ENCODE measurements around the gene EPHB1. TPM values are rescaled to one million over a fixed set of nuclear protein-coding genes. Genes with fewer than 3 reads are reported as not detected.

The EPHB1 gene
- total and polyA plus RNA-seq, 2 donors (not counting 3 experiments of a cell fraction or from before 2014, with no cell fraction given) = 1.3 to 5.2 TPM

GRCh38 chr3:135083756-135084155, 288.7 kb downstream of the EPHB1 start:
- H3K9me3 ChIP-seq (replicated peaks; ENCODE audit: control insufficient read depth, insufficient read depth, low read length) = no peaks in the 10 kb centered on the region
- DNase-seq (ENCODE audit: low read depth, low spot score) (no peak), FAIRE-seq (no peak)
- H3K36me3 ChIP-seq (ENCODE audit: control insufficient read depth in 2 of 2, extremely low read depth in 1 of 2, insufficient read depth in 2 of 2, low read length in 2 of 2) = no peaks in the 10 kb centered on the region
- H3K79me2 ChIP-seq (ENCODE audit: control insufficient read depth, insufficient read depth, low read length) = no peaks in the 10 kb centered on the region
- H3K27me3 ChIP-seq (ENCODE audit: control insufficient read depth in 2 of 2, insufficient read depth in 2 of 2, low read length in 2 of 2) = no peaks in the 10 kb centered on the region
- POLR2A ChIA-PET = no interaction called here
- TF ChIP-seq FOS (IDR thresholded peaks at IDR 0.05; ENCODE audit: borderline replicate concordance, insufficient read depth, low read length) (no peak), GATA2 (IDR thresholded peaks at IDR 0.05; ENCODE audit: insufficient read depth, insufficient read length, low read depth, low read length) (no peak), POLR2AphosphoS5 (IDR thresholded peaks at IDR 0.05; ENCODE audit: insufficient read depth, low read depth, low read length) (no peak), MYC (IDR thresholded peaks at IDR 0.05; ENCODE audit: low read depth, low read length) (no peak), JUN (IDR thresholded peaks at IDR 0.05; ENCODE audit: borderline replicate concordance, insufficient read depth, insufficient read length, low read depth) (no peak), CTCF (IDR thresholded peaks at IDR 0.05; ENCODE audit: extremely low read depth in 1 of 2, insufficient read depth in 1 of 2, low read depth in 1 of 2, low read length in 2 of 2) (no peak)
- H3K4me3 ChIP-seq (replicated peaks in 1 of 3; ENCODE audit: insufficient read depth in 1 of 3, low read depth in 1 of 3, low read length in 3 of 3) = no peak overlapping the region
- no peak overlapping the region for H3K9ac ChIP-seq (replicated peaks; ENCODE audit: extremely low read depth, insufficient read depth, low read length)
- H3K27ac ChIP-seq (ENCODE audit: insufficient read depth, low read depth, low read length) = no peak overlapping the region
- CTCF ChIA-PET = no interaction called here
- no peak overlapping the region for H2AFZ ChIP-seq (ENCODE audit: low read depth, low read length)
- H4K20me1 ChIP-seq (replicated peaks; ENCODE audit: control insufficient read depth, extremely low read depth, insufficient read depth, low read length) = no peaks in the 10 kb centered on the region
- BruUV-seq (replicated peaks) = no TSS peak
- no peaks in the 10 kb centered on the region for H3K4me1 ChIP-seq (ENCODE audit: control insufficient read depth, extremely low read depth, insufficient read depth, low read length)
- intact Hi-C loops (cut with micrococcal nuclease) = no loop called here
- H3K4me2 ChIP-seq (ENCODE audit: insufficient read depth, low read length) = no peak overlapping the region
- no peaks in the 10 kb centered on the region for H3K9me1 ChIP-seq (replicated peaks; ENCODE audit: control insufficient read depth, extremely low read depth, insufficient read depth, low read length)
- dilution Hi-C loops (cut with MboI; ENCODE audit: extremely low pct_ligation_motif_present, low sequenced_read_pairs) = no loop called here

GRCh38 chr3:135084405-135084804, 289.3 kb downstream of the EPHB1 start:
- no peak for FAIRE-seq
- dilution Hi-C loops (cut with MboI; ENCODE audit: extremely low pct_ligation_motif_present, low sequenced_read_pairs) = no loop called here
- POLR2A ChIA-PET = no interaction called here

More at GRCh38 chr3:135084405-135084804, 289.3 kb downstream of the EPHB1 start:
- Histone ChIP-seq H3K27me3 (ENCODE audit: control insufficient read depth in 2 of 2, insufficient read depth in 2 of 2, low read length in 2 of 2) (no peaks in the 10 kb centered on the region), H3K4me3 (replicated peaks in 1 of 3; ENCODE audit: insufficient read depth in 1 of 3, low read depth in 1 of 3, low read length in 3 of 3) (no peak overlapping the region), H3K9me1 (replicated peaks; ENCODE audit: control insufficient read depth, extremely low read depth, insufficient read depth, low read length) (no peaks in the 10 kb centered on the region), H2AFZ (ENCODE audit: low read depth, low read length) (no peak overlapping the region), H3K4me2 (ENCODE audit: insufficient read depth, low read length) (no peak overlapping the region), H3K79me2 (ENCODE audit: control insufficient read depth, insufficient read depth, low read length) (no peaks in the 10 kb centered on the region), H3K9ac (replicated peaks; ENCODE audit: extremely low read depth, insufficient read depth, low read length) (no peak overlapping the region), H3K27ac (ENCODE audit: insufficient read depth, low read depth, low read length) (no peak overlapping the region), H3K9me3 (replicated peaks; ENCODE audit: control insufficient read depth, insufficient read depth, low read length) (no peaks in the 10 kb centered on the region), H3K36me3 (ENCODE audit: control insufficient read depth in 2 of 2, extremely low read depth in 1 of 2, insufficient read depth in 2 of 2, low read length in 2 of 2) (no peaks in the 10 kb centered on the region), H4K20me1 (replicated peaks; ENCODE audit: control insufficient read depth, extremely low read depth, insufficient read depth, low read length) (no peaks in the 10 kb centered on the region), H3K4me1 (ENCODE audit: control insufficient read depth, extremely low read depth, insufficient read depth, low read length) (no peaks in the 10 kb centered on the region)
- intact Hi-C loops (cut with micrococcal nuclease) = no loop called here
- no TSS peak for BruUV-seq (replicated peaks)
- no peak for TF ChIP-seq EZH2 (IDR thresholded peaks at IDR 0.05; ENCODE audit: borderline replicate concordance, low read depth, low read length, severe bottlenecking)
- no peak for TF ChIP-seq POLR2AphosphoS5 (IDR thresholded peaks at IDR 0.05; ENCODE audit: insufficient read depth, low read depth, low read length)
- TF ChIP-seq POLR2A (IDR thresholded peaks at IDR 0.05; ENCODE audit: low read depth, low read length) = no peak
- no peak for TF ChIP-seq JUN (IDR thresholded peaks at IDR 0.05; ENCODE audit: borderline replicate concordance, insufficient read depth, insufficient read length, low read depth)
- TF ChIP-seq MYC (IDR thresholded peaks at IDR 0.05; ENCODE audit: low read depth, low read length) = no peak
- no peak for TF ChIP-seq FOS (IDR thresholded peaks at IDR 0.05; ENCODE audit: borderline replicate concordance, insufficient read depth, low read length)
- TF ChIP-seq CTCF (IDR thresholded peaks at IDR 0.05; ENCODE audit: extremely low read depth in 1 of 2, insufficient read depth in 1 of 2, low read depth in 1 of 2, low read length in 2 of 2) = no peak
- TF ChIP-seq MAX (IDR thresholded peaks at IDR 0.05; ENCODE audit: insufficient read depth, insufficient read length) = no peak
- TF ChIP-seq GATA2 (IDR thresholded peaks at IDR 0.05; ENCODE audit: insufficient read depth, insufficient read length, low read depth, low read length) = no peak
- DNase-seq (ENCODE audit: low read depth, low spot score) = no peak
- CTCF ChIA-PET = no interaction called here
